ENCODE measurements around the gene NFKBIB.

The NFKBIB gene

GRCh38 chr19:38944981-38945506 is 45.3 kb downstream of the NFKBIB start:
- TF ChIP-seq, protein P1, sequence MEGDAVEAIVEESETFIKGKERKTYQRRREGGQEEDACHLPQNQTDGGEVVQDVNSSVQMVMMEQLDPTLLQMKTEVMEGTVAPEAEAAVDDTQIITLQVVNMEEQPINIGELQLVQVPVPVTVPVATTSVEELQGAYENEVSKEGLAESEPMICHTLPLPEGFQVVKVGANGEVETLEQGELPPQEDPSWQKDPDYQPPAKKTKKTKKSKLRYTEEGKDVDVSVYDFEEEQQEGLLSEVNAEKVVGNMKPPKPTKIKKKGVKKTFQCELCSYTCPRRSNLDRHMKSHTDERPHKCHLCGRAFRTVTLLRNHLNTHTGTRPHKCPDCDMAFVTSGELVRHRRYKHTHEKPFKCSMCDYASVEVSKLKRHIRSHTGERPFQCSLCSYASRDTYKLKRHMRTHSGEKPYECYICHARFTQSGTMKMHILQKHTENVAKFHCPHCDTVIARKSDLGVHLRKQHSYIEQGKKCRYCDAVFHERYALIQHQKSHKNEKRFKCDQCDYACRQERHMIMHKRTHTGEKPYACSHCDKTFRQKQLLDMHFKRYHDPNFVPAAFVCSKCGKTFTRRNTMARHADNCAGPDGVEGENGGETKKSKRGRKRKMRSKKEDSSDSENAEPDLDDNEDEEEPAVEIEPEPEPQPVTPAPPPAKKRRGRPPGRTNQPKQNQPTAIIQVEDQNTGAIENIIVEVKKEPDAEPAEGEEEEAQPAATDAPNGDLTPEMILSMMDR (IDR thresholded peaks at IDR 0.05; ENCODE audit: borderline replicate concordance, extremely low read depth, low read length, poor library complexity, severe bottlenecking), result no peak
- TF ChIP-seq EZH2 (IDR thresholded peaks at IDR 0.05; ENCODE audit: borderline replicate concordance, low read depth, low read length, severe bottlenecking), result no peak
- Histone ChIP-seq H3K79me2 (ENCODE audit: insufficient read depth, low read length) (no peaks in the 10 kb centered on the region), H3K4me2 (ENCODE audit: insufficient read depth, low read length) (no peak overlapping the region), H3K36me3 (ENCODE audit: insufficient read depth, low read length) (no peaks in the 10 kb centered on the region), H3K9me3 (ENCODE audit: insufficient read depth, low read length, severe bottlenecking) (peaks cover 6% of the 10 kb centered on the region), H2AFZ (ENCODE audit: low read depth, low read length) (no peak overlapping the region), H3K4me1 (ENCODE audit: insufficient read depth, low read length) (peaks cover 12% of the 10 kb centered on the region), H3K27ac (ENCODE audit: low read length) (no peak overlapping the region), H3K4me3 (ENCODE audit: low read depth in 1 of 2, low read length in 2 of 2) (no peak overlapping the region), H4K20me1 (ENCODE audit: insufficient read depth, low read length) (peaks cover 5% of the 10 kb centered on the region; the same call in 1 of the 2 replicates), H3K27me3 (ENCODE audit: insufficient read depth, low read length, poor library complexity) (no peaks in the 10 kb centered on the region), H3K9ac (ENCODE audit: low read depth, low read length) (no peak overlapping the region)
- ATAC-seq (ENCODE audit: insufficient read depth, low read depth), result no peak; the same call in 2 of the 3 replicates
- no peak for DNase-seq

DNA sequence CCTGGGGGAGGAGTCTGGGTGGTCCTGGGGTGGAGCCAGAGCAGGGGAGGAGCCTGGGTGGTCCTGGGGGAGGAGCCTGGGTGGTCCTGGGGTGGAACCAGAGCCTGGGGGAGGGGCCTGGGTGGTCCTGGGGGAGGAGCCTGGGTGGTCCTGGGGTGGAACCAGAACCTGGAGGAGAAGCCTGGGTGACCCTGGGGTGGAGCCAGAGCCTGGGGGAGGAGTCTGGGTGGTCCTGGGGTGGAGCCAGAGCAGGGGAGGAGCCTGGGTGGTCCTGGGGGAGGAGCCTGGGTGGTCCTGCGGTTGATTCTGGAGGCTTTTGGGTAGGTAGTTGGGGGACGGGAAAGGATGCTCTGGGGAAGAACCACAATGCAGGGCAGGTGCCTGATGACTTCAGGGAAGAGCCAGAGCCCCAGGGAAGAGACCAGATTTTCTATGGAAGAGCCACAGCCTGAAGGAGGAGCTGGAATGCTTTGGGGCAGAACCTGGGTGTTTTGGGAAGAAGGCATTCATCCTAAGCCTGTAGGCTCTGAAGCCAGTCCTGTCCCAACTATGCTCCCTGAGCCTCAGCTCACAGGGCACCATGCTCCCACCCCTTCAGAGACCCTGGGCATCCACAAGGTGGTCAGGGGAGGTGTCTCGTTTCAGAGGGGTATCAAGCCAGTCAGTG is 45.9 kb downstream of the NFKBIB start:
- no peak overlapping the region for H3K9ac ChIP-seq (ENCODE audit: low read depth, low read length)
- H3K4me1 ChIP-seq (ENCODE audit: insufficient read depth, low read length), result peaks cover 12% of the 10 kb centered on the region
- no peaks in the 10 kb centered on the region for H3K27me3 ChIP-seq (ENCODE audit: insufficient read depth, low read length, poor library complexity)
- ATAC-seq (ENCODE audit: insufficient read depth, low read depth), result no peak
- H3K9me3 ChIP-seq (ENCODE audit: insufficient read depth, low read length, severe bottlenecking), result peaks cover 6% of the 10 kb centered on the region
- H3K27ac ChIP-seq (ENCODE audit: low read length), result no peak overlapping the region
- H4K20me1 ChIP-seq (ENCODE audit: insufficient read depth, low read length), result peaks cover 5% of the 10 kb centered on the region; the same call in 1 of the 2 replicates
- no peak overlapping the region for H3K4me2 ChIP-seq (ENCODE audit: insufficient read depth, low read length)
- TF ChIP-seq EZH2 (IDR thresholded peaks at IDR 0.05; ENCODE audit: borderline replicate concordance, low read depth, low read length, severe bottlenecking), result no peak
- TF ChIP-seq, protein P1 (IDR thresholded peaks at IDR 0.05; ENCODE audit: borderline replicate concordance, extremely low read depth, low read length, poor library complexity, severe bottlenecking), result no peak
- no peak overlapping the region for H2AFZ ChIP-seq (ENCODE audit: low read depth, low read length)
- H3K4me3 ChIP-seq (ENCODE audit: low read depth in 1 of 2, low read length in 2 of 2), result no peak overlapping the region
- no peaks in the 10 kb centered on the region for H3K79me2 ChIP-seq (ENCODE audit: insufficient read depth, low read length)
- no peak for DNase-seq
- H3K36me3 ChIP-seq (ENCODE audit: insufficient read depth, low read length), result no peaks in the 10 kb centered on the region

DNA sequence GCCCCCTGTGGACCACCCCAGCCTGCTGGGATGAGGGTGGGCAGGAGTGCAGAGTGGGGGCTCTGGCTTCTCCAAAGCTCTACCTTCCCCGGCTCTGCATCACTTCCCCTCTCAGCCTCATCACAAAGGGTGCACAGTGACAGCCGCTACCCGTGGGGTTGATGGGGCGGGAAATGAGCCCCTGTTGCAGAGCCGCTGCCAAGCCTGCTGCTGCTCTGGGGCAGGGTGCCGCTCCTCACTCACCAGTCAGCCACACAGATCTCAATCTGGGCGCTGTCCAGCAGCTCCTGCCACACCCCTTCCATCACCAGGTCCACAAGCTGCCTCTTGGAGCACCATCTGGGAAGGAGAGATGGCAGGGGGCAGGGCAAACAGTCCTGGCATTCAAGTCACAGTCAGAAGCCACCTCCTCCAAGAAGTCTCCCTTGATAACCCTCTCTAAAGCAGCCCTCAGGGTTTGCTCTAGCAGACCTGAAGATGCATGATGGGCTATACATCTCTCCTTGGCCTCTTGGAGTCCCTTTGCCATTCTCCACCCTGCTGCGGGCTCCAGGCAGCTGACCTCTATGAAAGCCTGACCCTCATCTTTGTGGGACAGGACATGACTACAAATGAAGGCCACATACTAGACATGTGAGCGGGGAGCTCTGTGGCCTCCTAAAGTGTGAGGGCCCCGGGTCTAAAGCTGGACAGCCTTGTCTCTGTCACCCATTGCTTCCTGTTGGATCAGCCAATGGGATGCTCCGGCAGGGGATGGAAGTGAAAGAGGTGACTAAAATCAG is 46.7 kb downstream of the NFKBIB start:
- no peak overlapping the region for H3K9ac ChIP-seq (ENCODE audit: low read depth, low read length)
- DNase-seq (no peak), ATAC-seq (ENCODE audit: insufficient read depth, low read depth) (no peak)
- H2AFZ ChIP-seq (ENCODE audit: low read depth, low read length), result no peak overlapping the region
- no peaks in the 10 kb centered on the region for H3K27me3 ChIP-seq (ENCODE audit: insufficient read depth, low read length, poor library complexity)
- no peak for TF ChIP-seq EZH2 (IDR thresholded peaks at IDR 0.05; ENCODE audit: borderline replicate concordance, low read depth, low read length, severe bottlenecking)
- TF ChIP-seq, protein P1 (IDR thresholded peaks at IDR 0.05; ENCODE audit: borderline replicate concordance, extremely low read depth, low read length, poor library complexity, severe bottlenecking), result no peak
- H3K27ac ChIP-seq (ENCODE audit: low read length), result no peak overlapping the region
- no peaks in the 10 kb centered on the region for H3K9me3 ChIP-seq (ENCODE audit: insufficient read depth, low read length, severe bottlenecking)
- no peak overlapping the region for H3K4me2 ChIP-seq (ENCODE audit: insufficient read depth, low read length)
- H3K4me3 ChIP-seq (ENCODE audit: low read depth in 1 of 2, low read length in 2 of 2), result no peak overlapping the region
- no peaks in the 10 kb centered on the region for H3K36me3 ChIP-seq (ENCODE audit: insufficient read depth, low read length)
- peaks cover 5% of the 10 kb centered on the region; the same call in 1 of the 2 replicates for H4K20me1 ChIP-seq (ENCODE audit: insufficient read depth, low read length)
- H3K4me1 ChIP-seq (ENCODE audit: insufficient read depth, low read length), result peaks cover 12% of the 10 kb centered on the region
- H3K79me2 ChIP-seq (ENCODE audit: insufficient read depth, low read length), result no peaks in the 10 kb centered on the region
